Measurements from ENCODE around the gene ICE2. TPM values are rescaled to one million over a fixed set of nuclear protein-coding genes. Genes with fewer than 3 reads are reported as not detected.

The ICE2 gene
- total RNA-seq, 6 experiments from 2014 or later = 29.3 to 36.9 (median 33.8) TPM

DNA sequence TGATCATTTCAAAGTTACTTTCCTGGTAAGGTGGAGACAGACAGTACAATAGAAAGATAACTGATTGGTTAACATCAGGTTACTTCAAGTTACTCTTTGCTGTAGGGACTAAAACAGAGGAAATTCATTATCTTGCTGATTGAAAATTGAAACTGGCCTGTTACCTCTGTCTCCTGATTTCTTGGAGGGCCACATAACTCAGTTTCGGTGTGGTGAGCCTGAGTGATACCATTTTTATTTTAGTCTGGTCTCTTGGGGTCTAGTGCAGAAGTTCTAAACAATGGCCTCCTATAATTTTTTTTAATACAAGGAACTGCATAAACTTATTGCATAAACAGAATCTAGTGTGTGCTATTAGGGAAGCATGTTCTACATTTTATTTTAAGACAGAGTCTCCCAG, 1.2 kb upstream of the ICE2 start:
- H3K27ac Mint-ChIP-seq = no peak overlapping the region
- peaks cover 37% of the 10 kb centered on the region for H3K4me1 Mint-ChIP-seq (ENCODE audit: low read depth)
- H3K36me3 Mint-ChIP-seq (ENCODE audit: low read depth) = no peaks in the 10 kb centered on the region
- peaks cover 4% of the 10 kb centered on the region for H3K27me3 Mint-ChIP-seq (ENCODE audit: insufficient read depth)
- no peaks in the 10 kb centered on the region for H3K9me3 Mint-ChIP-seq
- H3K4me3 Mint-ChIP-seq = peak overlapping the region; percentile 98; the same call in 1 of the 2 replicates
- TF ChIP-seq, protein P1, sequence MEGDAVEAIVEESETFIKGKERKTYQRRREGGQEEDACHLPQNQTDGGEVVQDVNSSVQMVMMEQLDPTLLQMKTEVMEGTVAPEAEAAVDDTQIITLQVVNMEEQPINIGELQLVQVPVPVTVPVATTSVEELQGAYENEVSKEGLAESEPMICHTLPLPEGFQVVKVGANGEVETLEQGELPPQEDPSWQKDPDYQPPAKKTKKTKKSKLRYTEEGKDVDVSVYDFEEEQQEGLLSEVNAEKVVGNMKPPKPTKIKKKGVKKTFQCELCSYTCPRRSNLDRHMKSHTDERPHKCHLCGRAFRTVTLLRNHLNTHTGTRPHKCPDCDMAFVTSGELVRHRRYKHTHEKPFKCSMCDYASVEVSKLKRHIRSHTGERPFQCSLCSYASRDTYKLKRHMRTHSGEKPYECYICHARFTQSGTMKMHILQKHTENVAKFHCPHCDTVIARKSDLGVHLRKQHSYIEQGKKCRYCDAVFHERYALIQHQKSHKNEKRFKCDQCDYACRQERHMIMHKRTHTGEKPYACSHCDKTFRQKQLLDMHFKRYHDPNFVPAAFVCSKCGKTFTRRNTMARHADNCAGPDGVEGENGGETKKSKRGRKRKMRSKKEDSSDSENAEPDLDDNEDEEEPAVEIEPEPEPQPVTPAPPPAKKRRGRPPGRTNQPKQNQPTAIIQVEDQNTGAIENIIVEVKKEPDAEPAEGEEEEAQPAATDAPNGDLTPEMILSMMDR (IDR thresholded peaks at IDR 0.05) = no peak
- DNase-seq = no peak

DNA sequence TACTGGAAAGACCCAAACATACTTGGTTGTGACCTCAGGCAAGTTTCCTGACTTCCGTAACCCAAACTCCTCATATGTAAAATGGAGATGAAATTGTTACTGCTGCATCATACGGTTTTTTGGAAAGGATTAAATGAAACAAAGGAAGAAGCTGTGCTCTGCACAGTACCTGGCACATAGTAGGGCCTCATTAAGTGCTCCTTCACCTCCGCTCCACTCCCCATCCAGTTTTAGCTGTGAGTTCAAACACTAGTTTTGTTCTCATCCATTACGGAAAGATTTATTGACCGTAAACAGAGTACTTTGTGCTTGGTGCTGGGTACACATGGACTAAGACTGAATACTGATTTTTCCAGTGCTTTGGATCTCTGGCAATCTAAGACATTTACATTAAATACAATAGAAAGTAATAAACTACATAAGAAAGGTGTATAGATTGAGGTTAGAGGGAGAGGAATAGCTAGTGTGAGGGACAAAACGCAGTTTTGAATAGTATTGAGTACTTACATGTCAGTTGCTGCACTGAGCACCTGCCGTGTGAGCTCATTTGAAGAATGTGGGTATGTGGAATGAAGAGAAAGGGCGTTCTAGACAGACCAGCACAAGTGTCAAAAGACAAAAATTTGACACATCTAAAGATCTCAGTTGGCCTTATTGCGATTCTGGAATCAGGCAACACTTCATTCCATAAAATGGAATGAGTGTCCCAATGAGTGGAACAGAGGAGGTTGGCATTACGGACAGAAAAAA, 594 bp upstream of the ICE2 start:
- TF ChIP-seq, protein P1 (IDR thresholded peaks at IDR 0.05) = no peak
- Mint-ChIP-seq H3K9me3 (no peaks in the 10 kb centered on the region), H3K27me3 (ENCODE audit: insufficient read depth) (peaks cover 4% of the 10 kb centered on the region), H3K36me3 (ENCODE audit: low read depth) (peaks cover 6% of the 10 kb centered on the region), H3K4me1 (ENCODE audit: low read depth) (peaks cover 43% of the 10 kb centered on the region), H3K4me3 (peak overlapping the region; percentile 98), H3K27ac (peak overlapping the region; percentile 97)
- DNase-seq = no peak

DNA sequence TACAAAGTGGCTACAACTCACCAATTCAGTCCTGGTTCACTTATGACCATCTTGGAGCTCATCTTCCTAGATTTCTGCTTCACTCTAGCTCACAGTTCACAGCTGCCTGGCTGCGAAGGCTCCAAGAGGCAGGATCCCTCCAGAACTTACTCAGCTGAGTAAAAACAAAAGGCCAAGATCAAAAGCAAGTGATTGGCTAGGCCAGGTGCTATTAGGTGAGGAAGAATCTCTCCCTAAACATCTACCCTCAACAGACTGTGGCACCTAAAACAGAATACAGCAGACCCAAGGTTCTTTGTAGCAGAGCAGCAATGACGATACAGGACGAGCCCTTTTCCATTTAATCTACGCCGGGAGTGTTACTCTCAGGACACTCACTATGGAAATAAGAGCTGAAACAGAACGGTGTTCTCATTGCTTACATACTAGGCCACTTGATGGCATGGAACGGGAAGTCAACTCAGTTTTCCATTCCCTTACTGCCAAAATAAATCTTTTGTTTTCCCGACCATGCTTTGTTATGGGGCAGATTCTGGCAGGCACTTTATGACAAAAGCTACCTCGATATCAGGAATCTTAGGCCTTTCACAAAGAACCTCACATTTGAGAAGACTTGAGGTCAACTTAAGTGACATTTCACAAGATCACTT, 901 bp downstream of the ICE2 start:
- peak; percentile 30 for DNase-seq
- Mint-ChIP-seq H3K27ac (peak overlapping the region; percentile 97), H3K4me1 (ENCODE audit: low read depth) (peaks cover 44% of the 10 kb centered on the region), H3K36me3 (ENCODE audit: low read depth) (peaks cover 11% of the 10 kb centered on the region), H3K4me3 (peak overlapping the region; percentile 98), H3K27me3 (ENCODE audit: insufficient read depth) (peaks cover 4% of the 10 kb centered on the region), H3K9me3 (no peaks in the 10 kb centered on the region)
- TF ChIP-seq, protein P1 (IDR thresholded peaks at IDR 0.05) = no peak

DNA sequence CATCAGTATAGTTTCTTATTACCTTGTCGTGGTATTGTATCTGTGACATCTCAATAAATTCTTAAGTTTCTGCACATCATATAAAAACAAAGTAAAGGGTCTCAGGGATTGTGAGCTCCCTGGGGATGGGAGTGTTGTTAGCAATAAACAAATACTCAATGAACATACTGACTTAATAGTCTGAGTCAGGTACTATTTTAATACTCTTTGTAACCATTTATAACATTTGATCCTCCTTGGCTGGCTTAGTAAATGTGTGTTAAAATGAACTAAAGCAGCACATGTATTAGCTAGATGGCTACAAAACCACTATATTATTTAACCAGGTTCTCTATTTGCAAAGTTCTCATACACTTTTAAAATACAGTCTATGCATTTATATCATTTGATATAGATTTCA, 1.8 kb downstream of the ICE2 start:
- Mint-ChIP-seq H3K9me3 (no peaks in the 10 kb centered on the region), H3K4me1 (ENCODE audit: low read depth) (peaks cover 44% of the 10 kb centered on the region), H3K36me3 (ENCODE audit: low read depth) (peaks cover 14% of the 10 kb centered on the region), H3K4me3 (peak overlapping the region; percentile 98), H3K27ac (peak overlapping the region; percentile 97), H3K27me3 (ENCODE audit: insufficient read depth) (peaks cover 4% of the 10 kb centered on the region)
- TF ChIP-seq, protein P1 (IDR thresholded peaks at IDR 0.05) = no peak
- no peak for DNase-seq

DNA sequence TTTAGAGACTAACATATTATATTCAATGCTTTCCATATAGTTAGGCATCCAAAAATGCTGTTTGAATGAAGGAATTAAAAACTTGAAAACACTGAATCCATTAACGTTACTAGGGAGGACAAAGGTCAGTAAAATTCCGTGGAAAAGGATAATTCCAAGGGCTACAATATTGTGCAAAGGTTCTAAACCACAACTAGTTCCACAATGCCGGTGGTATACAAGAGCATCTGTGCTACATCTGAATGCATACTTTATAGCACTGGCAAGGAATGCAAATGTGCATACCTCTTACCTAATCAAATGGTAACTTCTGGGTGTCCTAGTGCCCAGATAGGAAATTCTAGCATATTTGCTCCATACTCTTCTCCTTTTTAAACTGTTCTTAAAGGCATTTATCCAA, 2.2 kb downstream of the ICE2 start:
- H3K9me3 Mint-ChIP-seq = no peaks in the 10 kb centered on the region
- DNase-seq = peak; percentile 19
- H3K27me3 Mint-ChIP-seq (ENCODE audit: insufficient read depth) = peaks cover 4% of the 10 kb centered on the region
- peak overlapping the region; percentile 98 for H3K4me3 Mint-ChIP-seq
- TF ChIP-seq, protein P1 (IDR thresholded peaks at IDR 0.05) = no peak
- H3K4me1 Mint-ChIP-seq (ENCODE audit: low read depth) = peaks cover 44% of the 10 kb centered on the region
- peak overlapping the region; percentile 97 for H3K27ac Mint-ChIP-seq
- H3K36me3 Mint-ChIP-seq (ENCODE audit: low read depth) = peaks cover 14% of the 10 kb centered on the region

Data from HFFc6 (cell line).